Heart left ventricle (tissue), 16 donors: ENCODE results near the gene KLHL35. TPM values are rescaled to one million over a fixed set of nuclear protein-coding genes. Genes with fewer than 3 reads are reported as not detected.
A peak's percentile ranks its signal among the peaks of the same experiment; 100 is the strongest.

ENCODE experiments used
- ATAC-seq, 4 donors: fragments of 200-7000 bp; cut with Tn5 transposase; one replicate each; pipeline ENCODE4 v1.9.1; 2020 to 2022; ENCODE audit warnings: moderate library complexity in 4 of 4, mild to moderate bottlenecking in 3 of 4, moderate number of reproducible peaks in 1 of 4
- DNase-seq, 5 donors: peaks; one replicate each; pipeline ENCODE4 v3.0.0-alpha.2; 2020
- H3K27ac ChIP-seq, 12 donors: fragments of 200-600 bp; sonication (generic) in 4 of 12; one replicate each; pipeline versions ENCODE4 v1.5.0 to v1.8.0; 2016 to 2022; ENCODE audit warnings: mild to moderate bottlenecking in 2 of 12
- H3K27me3 ChIP-seq, 9 donors: fragments of 200-600 bp; sonication (generic) in 2 of 9; one replicate each; pipeline versions ENCODE4 v1.5.1 to v1.8.0; 2016 to 2022; ENCODE audit warnings: mild to moderate bottlenecking in 3 of 9
- H3K36me3 ChIP-seq, 9 donors: fragments of 200-600 bp; sonication (generic) in 2 of 9; one replicate each; pipeline versions ENCODE4 v1.5.0 to v1.8.0; 2018 to 2022; ENCODE audit warnings: mild to moderate bottlenecking in 2 of 9
- H3K4me1 ChIP-seq, 12 donors: fragments of 200-600 bp; sonication (generic) in 4 of 12; one replicate each; pipeline versions ENCODE4 v1.5.0 to v1.8.0; 2016 to 2022; ENCODE audit warnings: mild to moderate bottlenecking in 3 of 12
- H3K4me3 ChIP-seq, 12 donors: fragments of 200-600 bp; sonication (generic) in 4 of 12; one replicate each; pipeline versions ENCODE4 v1.5.0 to v1.8.0; 2017 to 2022; ENCODE audit warnings: mild to moderate bottlenecking in 9 of 12, moderate library complexity in 4 of 12
- H3K9me3 ChIP-seq, 12 donors: fragments of 200-600 bp; sonication (generic) in 4 of 12; one replicate each; pipeline versions ENCODE4 v1.5.0 to v1.8.0; 2016 to 2022; ENCODE audit warnings: mild to moderate bottlenecking in 1 of 12
- CTCF ChIP-seq, 12 donors: fragments of 200-600 bp; sonication (generic) in 4 of 12; IDR thresholded peaks; one replicate each; pipeline versions ENCODE4 v1.5.0 to v1.8.0; 2018 to 2022; ENCODE audit warnings: antibody characterized with exemption in 12 of 12, mild to moderate bottlenecking in 5 of 12
- POLR2A ChIP-seq, 2 donors: fragments of 450-650 bp; IDR thresholded peaks; one replicate each; pipeline ENCODE4 v1.6.1; 2017; ENCODE audit warnings: antibody characterized with exemption in 2 of 2, mild to moderate bottlenecking in 2 of 2, moderate library complexity in 2 of 2
- WGBS, 4 donors: extraction: QIAGEN DNeasy Blood & Tissue Kit in 2 of 4; methylation state at CpG; one replicate each; pipeline versions ENCODE4 v1.1.5 to v1.1.7; 2013 to 2018; 5-methylcytosine and 5-hydroxymethylcytosine counted together
- intact Hi-C, 10 donors: fragments of 100-400 bp; cut with DNase I; formaldehyde crosslinking; loops; one replicate each; pipeline versions ENCODE4 v1.11.1 to v1.14.2; 2022
- polyA plus RNA-seq, 2 donors: library from polyadenylated mRNA; stranded (reverse); fragments of 200-250 nt; gene quantifications; one replicate each; pipeline ENCODE4 v1.2.3, GENCODE V29; 2013
- total RNA-seq, 9 donors: library from RNA; depleted of rRNA in 2 of 9; stranded (reverse); fragments of >200 nt in 2 of 9; fragmentation: NEBNext Ultra II Directional in 3 of 9; extraction: Animal tissue kit (Norgen Biotek cat#: 25700) in 3 of 9; gene quantifications; one replicate each; pipeline versions ENCODE4 v1.1.0 to v1.2.4, GENCODE V29; 2016 to 2023
- donor health status: ischemic (EF 13 %, LVEDD 7.1; RV severe dilation, severe dysfunction).
- donor health status: healthy with polysubstance abuse.
- donor health status: DM: no; HTN: yes; CAD: no.
- donor health status: DM: no; HTN: no; CAD: no.
- donor health status: ischemic (EF 25% LVEDD 6.9; RV normal size, moderate dysfunction).
- donor health status: ischemic (EF 25% LVEDD 5.7; RV mildly dilated, moderate dysfunction).
- donor health status: healthy.
- donor health status: DM: yes; HTN: yes; CAD: no.
- donor health status: ischemic (EF 35%, LVEDD 5.7; RV mildly dilated, moderate dysfunction).
- donor health status: nonischemic (EF 11% LVEDD 7.7; RV severe dilation, severe dysfunction).
- donor health status: DM: yes; HTN: yes; CAD: no.
- donor health status: PGD.
- donor health status: ischemic (EF 29% LVEDD 5.4; RV normal size, mild dysfunction).
- donor health status: nonischemic (EF 23%, LVEDD 6.1; RV moderate dilation, normal function).

Gene KLHL35
- total and polyA plus RNA-seq, 11 donors, result 0.11 to 1.1 (median 0.45) TPM; not detected in 1

- no peaks in the 10 kb centered on the region for H3K9me3 ChIP-seq
- TF ChIP-seq POLR2A (IDR thresholded peaks at IDR 0.05) (no peak), CTCF (IDR thresholded peaks at IDR 0.05) (no peak)
- no peak overlapping the region for H3K4me3 ChIP-seq
- H3K27ac ChIP-seq, result no peak overlapping the region
- H3K27me3 ChIP-seq, result peaks cover 0 to 4% (median 0%) of the 10 kb centered on the region in 9 donors
- intact Hi-C loops, result no loop called here
- H3K4me1 ChIP-seq, result peaks cover 0 to 7% (median 0%) of the 10 kb centered on the region in 12 donors
- peaks cover 0 to 2% (median 0%) of the 10 kb centered on the region in 9 donors for H3K36me3 ChIP-seq
- peak in 2 of 5 donors; percentile 16 to 18 for DNase-seq
- WGBS, 4 donors, result 92 to 94% (median 93%) methylated on average over 13 of the region's 13 CpGs
- no peak for ATAC-seq
Observed at GRCh38 chr11:75437966-75438659, 5.1 kb upstream of the KLHL35 start.

- Histone ChIP-seq H3K4me1 (peaks cover 0 to 4% (median 0%) of the 10 kb centered on the region in 12 donors), H3K27me3 (peaks cover 0 to 12% (median 0%) of the 10 kb centered on the region in 9 donors), H3K9me3 (no peaks in the 10 kb centered on the region), H3K27ac (no peak overlapping the region), H3K36me3 (peaks cover 0 to 2% (median 0%) of the 10 kb centered on the region in 9 donors), H3K4me3 (no peak overlapping the region)
- ATAC-seq (no peak), DNase-seq (peak in 2 of 5 donors; percentile 13 to 15)
- WGBS, 4 donors, result 91 to 95% (median 95%) methylated on average over 8 to 9 of the region's 9 CpGs
- TF ChIP-seq POLR2A (IDR thresholded peaks at IDR 0.05) (no peak), CTCF (IDR thresholded peaks at IDR 0.05) (no peak)
- intact Hi-C loops, result no loop called here
Observed at GRCh38 chr11:75436806-75437205, 3.8 kb upstream of the KLHL35 start.

GRCh38 chr11:75435571-75435925, 2.5 kb upstream of the KLHL35 start:
- H3K27ac ChIP-seq, result no peak overlapping the region
- 91 to 93% (median 93%) methylated on average over 7 to 9 of the region's 9 CpGs for WGBS, 4 donors
- peaks cover 0 to 24% (median 8%) of the 10 kb centered on the region in 9 donors for H3K27me3 ChIP-seq
- DNase-seq, result peak in 1 of 5 donors; percentile 5
- intact Hi-C loops, result no loop called here
- peaks cover 0 to 8% (median 3%) of the 10 kb centered on the region in 12 donors for H3K4me1 ChIP-seq
- no peak overlapping the region for H3K4me3 ChIP-seq
- peaks cover 0 to 2% (median 0%) of the 10 kb centered on the region in 9 donors for H3K36me3 ChIP-seq
- no peak for ATAC-seq
- no peaks in the 10 kb centered on the region for H3K9me3 ChIP-seq
- TF ChIP-seq CTCF (IDR thresholded peaks at IDR 0.05) (no peak), POLR2A (IDR thresholded peaks at IDR 0.05) (no peak)

- peaks cover 0 to 2% (median 0%) of the 10 kb centered on the region in 9 donors for H3K36me3 ChIP-seq
- H3K27me3 ChIP-seq, result peaks cover 0 to 28% (median 10%) of the 10 kb centered on the region in 9 donors
- H3K27ac ChIP-seq, result no peak overlapping the region
- no peak for TF ChIP-seq POLR2A (IDR thresholded peaks at IDR 0.05)
- no peak for TF ChIP-seq CTCF (IDR thresholded peaks at IDR 0.05)
- peaks cover 0 to 11% (median 6%) of the 10 kb centered on the region in 12 donors for H3K4me1 ChIP-seq
- 94 to 96% (median 94%) methylated on average over 9 to 12 of the region's 12 CpGs for WGBS, 4 donors
- intact Hi-C loops, result no loop called here
- no peak overlapping the region for H3K4me3 ChIP-seq
- DNase-seq (peak in 2 of 5 donors; percentile 12 to 14), ATAC-seq (no peak)
- H3K9me3 ChIP-seq, result no peaks in the 10 kb centered on the region
Observed at GRCh38 chr11:75434886-75435570, 2.0 kb upstream of the KLHL35 start.
